HG03196 (cell line): ENCODE measurements around the gene PRR16.

ENCODE experiments used
- ATAC-seq: cut with Tn5 transposase; IDR thresholded peaks from one replicate; pipeline ENCODE4 v1.9.1; 2021; ENCODE audit not compliant: unreplicated experiment

Gene PRR16

DNA sequence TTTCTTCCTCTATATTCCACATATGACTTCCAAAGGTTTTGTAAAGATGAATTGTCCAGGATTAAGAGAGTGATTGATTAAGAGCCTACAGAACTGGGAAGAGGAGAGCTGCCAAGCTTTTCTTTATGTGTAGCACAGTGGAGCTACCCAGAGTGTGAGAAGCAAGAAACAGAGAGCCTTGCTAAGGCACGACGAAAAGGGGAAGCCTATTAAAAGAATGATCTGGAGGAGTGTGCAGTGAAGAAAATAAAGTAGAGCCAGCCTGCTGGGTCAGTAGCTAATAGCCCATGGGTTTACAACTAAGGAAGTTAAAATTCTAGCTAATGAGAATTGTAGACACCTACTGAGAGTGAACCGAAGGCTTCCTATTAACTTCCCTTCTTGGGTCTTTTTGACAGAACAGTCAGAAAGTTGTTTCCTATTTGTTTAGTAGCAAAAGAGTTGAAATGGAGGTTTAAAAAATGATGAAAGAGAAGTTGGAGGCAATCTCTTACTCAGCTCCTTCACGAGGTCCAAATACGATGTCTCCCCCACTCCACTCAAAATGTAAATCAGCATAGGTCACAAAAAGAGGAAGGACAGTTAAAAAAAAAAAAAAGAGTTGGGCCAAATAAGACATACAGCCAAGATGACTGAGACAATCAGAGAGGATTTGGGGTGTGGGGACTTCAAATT is 957 bp upstream of the PRR16 start:
- ATAC-seq = no peak

DNA sequence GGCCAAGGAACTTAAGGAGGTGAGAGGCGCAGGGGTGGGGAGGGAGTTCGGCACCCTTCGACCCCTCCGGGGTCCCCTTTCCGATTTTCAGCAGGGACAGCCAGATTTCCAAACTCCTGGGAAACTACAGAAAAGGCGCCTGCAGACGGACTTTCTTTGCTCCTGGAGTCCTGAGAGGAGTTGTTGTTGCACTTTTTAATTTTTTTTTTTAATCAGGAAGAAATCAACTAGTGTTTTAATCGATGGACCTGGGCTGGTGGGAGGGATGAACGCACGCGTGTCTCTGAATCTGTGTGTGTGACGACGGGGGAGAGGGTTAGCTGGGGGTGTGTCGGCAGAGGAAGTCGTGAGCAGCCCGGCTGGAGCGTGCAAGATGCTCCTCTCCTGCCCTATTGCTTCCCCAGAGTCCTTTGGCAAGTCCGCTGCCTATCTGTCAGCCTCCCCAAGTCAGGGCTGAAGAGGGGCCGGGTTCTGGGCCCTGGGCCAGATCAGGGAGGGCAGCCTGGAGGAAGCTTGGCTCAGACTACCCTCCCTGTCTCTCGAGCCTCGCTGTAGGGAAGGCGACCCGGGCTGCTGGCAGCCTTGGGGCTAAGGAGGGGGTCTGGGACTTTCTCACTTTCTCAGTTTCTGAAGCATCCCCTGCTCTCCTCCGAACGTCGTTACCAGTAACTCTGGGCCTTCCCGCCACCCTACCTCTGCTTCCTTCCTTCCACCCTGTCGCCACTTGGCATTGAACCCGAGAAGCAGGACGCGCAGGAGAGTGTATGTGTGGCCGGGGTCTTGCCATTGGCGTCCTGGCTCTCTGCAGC is 731 bp downstream of the PRR16 start:
- ATAC-seq = no peak

GRCh38 chr5:120465436-120465961 is 1.4 kb downstream of the PRR16 start:
- ATAC-seq = no peak

GRCh38 chr5:120466341-120467006 is 2.4 kb downstream of the PRR16 start:
- no peak for ATAC-seq

DNA sequence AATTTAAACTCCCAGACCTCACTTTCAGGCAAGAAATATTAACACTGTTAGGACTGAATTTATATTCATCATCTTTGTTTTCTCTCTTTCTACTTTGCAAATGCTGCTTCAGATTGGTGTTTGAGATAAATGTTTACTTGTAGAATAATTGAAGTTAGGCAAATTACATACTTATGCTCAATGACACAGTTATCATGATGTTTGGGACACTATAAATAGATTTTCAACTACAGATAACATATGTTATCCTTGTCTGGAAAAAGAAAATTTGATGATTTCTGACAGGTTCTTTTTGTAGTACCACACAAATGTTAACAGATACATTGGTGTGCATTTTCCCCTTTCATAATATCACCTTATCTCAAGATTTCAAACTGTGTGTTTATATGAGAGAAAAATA is 7.9 kb downstream of the PRR16 start:
- ATAC-seq = no peak

DNA sequence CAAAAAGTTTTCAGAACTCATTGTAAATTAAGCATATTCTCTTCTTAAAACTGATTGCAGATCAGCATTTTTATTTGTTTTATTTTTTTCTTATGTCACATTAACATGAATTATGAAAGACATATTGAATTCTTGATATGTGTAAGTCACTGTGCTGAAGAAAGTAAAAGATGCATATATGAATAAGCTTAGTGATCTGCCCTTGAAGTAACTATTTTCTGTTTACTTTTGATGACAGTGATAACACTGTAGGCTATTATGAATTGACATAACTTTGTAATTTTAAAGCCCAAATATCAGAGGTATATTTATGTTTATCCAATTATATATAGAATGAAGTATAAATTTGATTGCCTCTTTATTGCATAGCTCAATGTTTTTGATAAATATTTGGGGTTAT is 8.8 kb downstream of the PRR16 start:
- no peak for ATAC-seq

DNA sequence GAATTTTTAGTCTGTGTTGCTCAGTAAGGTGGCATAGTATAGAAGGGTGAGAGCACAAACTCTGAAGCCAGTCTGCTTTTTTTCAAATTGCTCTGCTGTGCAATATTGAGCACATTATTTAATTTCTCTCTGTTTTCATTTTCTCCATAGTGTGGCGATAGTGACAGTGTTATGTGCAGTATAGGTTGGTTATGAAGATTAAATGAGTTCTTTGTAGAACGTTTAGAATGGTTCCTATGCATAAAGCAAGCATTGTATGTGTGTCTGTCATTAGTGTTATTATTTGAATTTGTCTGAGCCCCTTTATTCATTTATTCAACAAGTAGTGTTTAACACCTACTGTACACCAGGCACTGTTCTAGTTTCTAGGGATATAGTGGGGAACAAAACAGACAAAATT is 9.2 kb downstream of the PRR16 start:
- no peak for ATAC-seq

- no peak for ATAC-seq
Observed at GRCh38 chr5:120476063-120476462, 12.0 kb downstream of the PRR16 start.

- no peak for ATAC-seq
Observed at GRCh38 chr5:120479066-120479465, 15.0 kb downstream of the PRR16 start.

DNA sequence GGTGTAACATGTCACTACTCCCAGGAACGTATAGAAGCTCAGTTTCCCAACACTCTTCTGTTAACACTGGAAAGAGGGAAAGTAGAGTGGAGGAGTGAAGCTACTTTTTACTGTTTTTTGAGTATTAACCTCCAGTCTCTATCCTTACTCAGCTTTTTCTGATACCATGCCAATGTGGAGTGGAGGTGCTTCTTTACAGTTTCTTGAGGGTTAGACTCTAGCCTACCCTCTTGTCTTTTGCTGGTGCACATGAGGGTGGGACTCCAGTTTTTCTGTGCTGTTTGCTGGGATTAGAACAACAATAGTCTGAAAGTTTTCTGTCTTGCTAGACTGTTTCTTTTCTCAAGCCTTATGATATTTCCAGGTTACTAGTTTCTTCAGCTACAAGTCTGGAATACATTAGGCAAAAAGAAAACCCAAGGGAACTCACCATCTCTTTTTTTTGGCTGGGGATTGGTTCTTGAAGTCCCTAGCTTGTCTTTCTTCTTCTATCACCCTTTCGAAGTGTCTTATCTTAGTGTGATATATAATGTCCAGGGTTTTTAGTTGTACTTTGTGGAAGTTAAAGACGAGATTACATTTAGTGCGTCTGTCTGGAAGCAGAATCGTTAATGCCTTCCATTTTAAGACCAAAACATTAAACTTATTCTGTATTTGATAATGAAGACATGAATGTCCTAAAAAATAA is 35.9 kb downstream of the PRR16 start:
- ATAC-seq = no peak

DNA sequence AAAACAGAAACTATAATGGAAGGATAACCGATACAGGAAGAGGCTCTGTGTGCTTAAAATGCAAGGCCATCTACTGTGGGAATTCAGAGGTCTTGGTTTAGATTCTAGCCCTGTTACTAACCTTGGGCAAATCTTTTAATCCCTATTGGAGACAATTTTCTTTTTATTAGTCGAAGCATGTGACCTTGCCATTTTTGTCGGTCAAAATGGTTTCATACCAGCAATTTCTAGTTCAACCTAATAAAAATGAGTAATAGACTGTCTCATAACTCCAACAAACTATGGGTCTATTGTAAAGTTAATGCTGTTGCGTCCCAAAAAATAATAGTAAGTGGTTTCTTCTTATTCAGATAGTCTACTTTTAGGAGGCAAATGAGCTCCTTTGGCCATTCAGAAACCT is 38.4 kb downstream of the PRR16 start:
- ATAC-seq = no peak

- ATAC-seq = no peak
Observed at GRCh38 chr5:120503341-120503740, 39.2 kb downstream of the PRR16 start.

- no peak for ATAC-seq
Observed at GRCh38 chr5:120504057-120504456, 40.0 kb downstream of the PRR16 start.

DNA sequence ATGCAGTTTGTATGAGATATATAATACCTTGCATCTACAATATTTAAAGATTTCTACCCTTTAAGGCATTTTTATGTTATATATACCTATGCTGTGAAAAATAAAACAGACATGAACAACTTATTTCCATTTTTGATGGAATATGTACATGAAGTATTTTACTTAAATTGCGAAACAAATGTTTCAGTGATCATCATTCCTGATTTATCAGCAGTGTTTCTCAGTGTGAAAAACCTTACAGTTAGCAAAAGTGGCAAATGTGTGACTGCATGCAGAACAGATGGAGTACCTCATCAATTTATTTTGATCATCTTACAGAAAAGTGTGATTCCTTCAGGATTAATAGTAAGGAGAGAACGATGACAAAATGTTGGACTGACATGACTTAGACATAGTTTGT is 43.1 kb downstream of the PRR16 start:
- ATAC-seq = no peak

GRCh38 chr5:120507800-120508463 is 43.8 kb downstream of the PRR16 start:
- no peak for ATAC-seq

GRCh38 chr5:120509053-120509452 is 45.0 kb downstream of the PRR16 start:
- no peak for ATAC-seq

GRCh38 chr5:120510098-120510637 is 46.1 kb downstream of the PRR16 start:
- ATAC-seq = no peak

GRCh38 chr5:120510994-120511686 is 47.0 kb downstream of the PRR16 start:
- no peak for ATAC-seq

DNA sequence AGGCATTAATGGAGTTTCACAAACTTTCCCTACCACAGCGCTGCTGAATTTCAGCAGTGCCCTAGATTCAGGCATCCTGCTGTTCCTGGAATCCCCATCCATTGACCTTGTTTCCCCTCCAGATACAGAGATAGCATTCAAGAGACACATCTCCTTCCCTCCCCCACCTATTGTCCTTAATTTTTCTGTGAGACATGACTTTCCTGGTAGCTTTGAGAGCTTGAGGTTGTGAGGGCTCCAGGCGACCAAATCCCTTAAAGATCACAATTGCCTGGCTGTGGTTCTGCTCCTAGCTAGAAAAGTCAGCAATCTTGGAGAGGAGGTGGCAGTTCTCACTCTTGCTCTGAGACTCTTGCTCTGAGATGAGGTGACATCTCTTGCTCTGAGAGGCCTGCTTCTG is 48.0 kb downstream of the PRR16 start:
- ATAC-seq = no peak
